C4-2B (cell line): ENCODE data around the gene GPR143.
"Not testable (repeated sequence)": the region's sequence is repeated elsewhere in the genome, so short reads cannot be mapped to it uniquely, and the experiment has no call there.

Experiments
- H3K27ac ChIP-seq: fragments of 450-650 bp; 2 replicates; pipeline ENCODE4 v1.5.1; 2017
- ZFX ChIP-seq: fragments of 450-650 bp; IDR thresholded peaks from 2 replicates; pipeline ENCODE4 v1.6.1; 2017
- TF ChIP-seq, protein P1 (sequence below): fragments of 450-650 bp; conservative IDR thresholded peaks from 2 replicates; pipeline ENCODE4 v1.5.1; 2017; ENCODE audit warnings: mild to moderate bottlenecking

GPR143 gene

DNA sequence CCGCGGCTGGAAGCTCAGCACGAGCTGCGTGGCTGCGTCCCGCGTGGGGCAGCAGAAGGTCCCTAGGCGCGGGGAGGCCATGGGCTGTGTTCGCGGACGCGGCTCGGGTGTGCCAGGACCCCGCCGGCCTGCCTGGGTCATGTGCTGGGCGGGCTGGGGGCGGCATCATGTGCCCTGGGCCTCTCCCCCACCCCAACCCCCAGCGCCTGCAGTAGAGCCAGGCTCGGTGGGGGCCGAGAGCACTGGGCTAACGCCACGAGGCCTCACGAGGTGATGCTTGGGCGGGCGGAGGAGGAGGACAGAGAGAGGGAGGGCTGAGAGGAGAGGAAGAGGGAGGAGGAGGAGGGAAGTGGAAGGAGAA lies at the start of gene GPR143:
Gene GPR143 (minus strand): TSS at position 111 of the 361 bp plus-strand sequence. CDS start 30 bp downstream, at position 81.
- H3K27ac ChIP-seq: no peak within 1 kb of the TSS
- TF ChIP-seq, protein P1, sequence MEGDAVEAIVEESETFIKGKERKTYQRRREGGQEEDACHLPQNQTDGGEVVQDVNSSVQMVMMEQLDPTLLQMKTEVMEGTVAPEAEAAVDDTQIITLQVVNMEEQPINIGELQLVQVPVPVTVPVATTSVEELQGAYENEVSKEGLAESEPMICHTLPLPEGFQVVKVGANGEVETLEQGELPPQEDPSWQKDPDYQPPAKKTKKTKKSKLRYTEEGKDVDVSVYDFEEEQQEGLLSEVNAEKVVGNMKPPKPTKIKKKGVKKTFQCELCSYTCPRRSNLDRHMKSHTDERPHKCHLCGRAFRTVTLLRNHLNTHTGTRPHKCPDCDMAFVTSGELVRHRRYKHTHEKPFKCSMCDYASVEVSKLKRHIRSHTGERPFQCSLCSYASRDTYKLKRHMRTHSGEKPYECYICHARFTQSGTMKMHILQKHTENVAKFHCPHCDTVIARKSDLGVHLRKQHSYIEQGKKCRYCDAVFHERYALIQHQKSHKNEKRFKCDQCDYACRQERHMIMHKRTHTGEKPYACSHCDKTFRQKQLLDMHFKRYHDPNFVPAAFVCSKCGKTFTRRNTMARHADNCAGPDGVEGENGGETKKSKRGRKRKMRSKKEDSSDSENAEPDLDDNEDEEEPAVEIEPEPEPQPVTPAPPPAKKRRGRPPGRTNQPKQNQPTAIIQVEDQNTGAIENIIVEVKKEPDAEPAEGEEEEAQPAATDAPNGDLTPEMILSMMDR: no peak
- no peak for TF ChIP-seq ZFX

DNA sequence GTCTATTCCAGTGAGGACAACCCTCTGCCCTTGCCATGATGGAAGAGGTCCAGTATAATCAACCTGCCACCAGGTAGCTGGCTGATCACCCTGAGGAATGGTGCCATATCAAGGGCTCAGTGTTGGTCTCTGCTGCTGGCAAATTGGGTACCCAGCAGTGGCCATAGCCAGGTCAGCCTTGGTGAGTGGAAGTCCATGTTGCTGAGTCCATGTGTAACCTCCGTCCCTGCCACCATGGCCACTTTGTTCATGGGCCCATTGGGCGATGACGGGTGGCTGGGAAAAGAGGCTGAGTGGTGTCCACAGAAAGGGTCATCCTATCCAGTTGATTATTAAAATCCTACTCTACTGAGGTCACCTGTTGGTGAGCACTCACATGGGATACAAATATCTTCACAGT lies 45.4 kb upstream of the GPR143 start:
- H3K27ac ChIP-seq: not testable (repeated sequence)

DNA sequence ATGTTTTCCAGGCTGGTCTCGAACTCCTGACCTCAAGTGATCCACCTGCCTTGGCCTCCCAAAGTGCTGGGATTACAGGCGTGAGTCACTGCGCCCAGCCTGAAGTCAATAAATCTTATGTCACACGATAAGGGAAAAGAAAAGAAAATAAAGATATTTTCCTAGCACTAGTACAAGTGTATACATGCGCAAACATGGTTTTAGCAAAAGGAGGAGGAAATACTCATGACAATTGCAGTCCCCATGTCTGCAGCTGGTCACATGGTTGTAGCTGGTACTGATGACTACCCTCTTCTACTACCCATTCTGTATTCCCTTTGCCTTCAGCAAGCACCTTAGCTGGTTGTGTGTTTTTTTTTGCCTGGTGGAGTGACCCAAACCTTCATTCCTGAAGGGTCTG lies 44.2 kb upstream of the GPR143 start:
- H3K27ac ChIP-seq: not testable (repeated sequence)

DNA sequence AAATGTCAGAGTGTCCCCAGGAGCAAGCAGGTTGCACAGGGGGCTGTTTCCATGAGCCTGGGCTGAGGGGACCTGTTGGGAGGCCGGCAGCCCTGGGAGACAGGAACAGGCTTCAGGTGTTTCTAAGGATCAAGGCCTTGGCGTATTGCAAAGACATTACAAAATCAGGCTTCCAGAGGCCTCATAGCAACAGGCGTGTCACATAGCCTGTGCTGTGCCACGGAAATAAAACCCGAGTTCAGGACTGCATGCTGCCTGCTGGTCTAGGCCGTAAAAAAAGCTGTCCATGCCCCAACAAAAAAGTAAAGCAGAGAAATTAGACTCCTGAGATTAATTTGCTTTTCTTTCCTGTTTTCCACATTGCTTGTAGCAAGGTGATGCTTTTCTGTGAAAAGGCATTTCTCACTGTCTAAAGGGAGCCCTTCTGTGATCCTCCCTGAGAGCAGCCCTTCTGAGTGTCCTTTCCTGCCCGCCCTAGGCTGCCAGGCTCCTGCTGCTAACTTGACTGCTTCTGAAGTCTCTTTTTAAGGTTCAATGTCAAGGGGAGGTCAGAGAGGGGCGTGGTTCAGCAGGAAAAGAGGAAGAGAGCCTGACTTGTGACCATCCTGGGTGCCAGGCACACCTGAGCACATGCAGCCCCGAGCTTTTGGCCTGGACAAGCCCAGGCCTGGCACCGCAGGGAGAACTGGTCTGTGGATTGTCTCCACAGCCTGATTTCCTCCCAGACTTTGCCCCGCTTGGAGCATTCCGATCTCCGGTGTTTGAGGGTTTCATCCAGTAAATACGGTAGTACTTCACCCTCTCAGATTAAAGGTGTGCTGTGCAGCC lies 41.9 kb upstream of the GPR143 start:
- peak overlapping the region; percentile 66 for H3K27ac ChIP-seq
- TF ChIP-seq, protein P1: no peak
- no peak for TF ChIP-seq ZFX

DNA sequence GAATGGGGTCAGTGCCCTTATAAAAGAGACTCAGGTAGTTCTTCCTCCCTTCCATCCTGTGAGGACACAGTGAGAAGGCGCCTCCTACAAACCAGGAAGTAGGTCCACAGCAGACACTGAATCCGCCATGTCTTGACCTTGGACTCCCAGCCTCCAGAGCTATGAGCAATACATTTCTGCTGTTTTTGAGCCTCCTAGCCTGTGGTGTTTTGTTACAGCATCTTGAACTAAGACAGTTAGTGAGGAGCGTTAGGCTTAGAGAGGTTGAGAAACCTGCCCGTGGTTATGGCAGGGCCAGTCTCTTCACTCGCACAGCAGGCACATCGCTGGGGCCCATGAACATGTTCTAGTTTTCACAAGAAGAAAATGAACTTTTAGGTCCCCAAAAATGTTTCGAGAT lies 40.3 kb upstream of the GPR143 start:
- no peak overlapping the region for H3K27ac ChIP-seq
- TF ChIP-seq ZFX: no peak
- TF ChIP-seq, protein P1: no peak

DNA sequence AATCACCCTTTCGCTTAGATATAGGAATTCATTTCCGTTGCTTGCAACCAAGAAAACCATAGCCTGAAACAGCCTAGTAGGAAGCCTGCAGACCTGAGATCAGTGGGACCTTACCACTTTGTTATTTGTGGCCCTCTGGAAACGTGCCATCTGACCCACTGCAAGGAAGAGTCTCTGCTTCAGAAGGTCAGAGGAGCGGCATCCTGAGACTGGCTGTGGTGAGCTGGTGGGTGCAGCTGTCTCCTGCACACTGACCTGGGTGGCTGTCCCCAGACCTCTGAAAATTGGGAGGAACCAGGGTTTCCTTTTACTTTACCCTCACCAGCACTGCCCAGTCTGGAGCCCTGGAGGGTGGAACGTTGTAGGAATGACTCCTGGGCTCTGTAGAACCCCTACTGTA lies 38.8 kb upstream of the GPR143 start:
- no peak for TF ChIP-seq ZFX
- TF ChIP-seq, protein P1: no peak
- no peak overlapping the region for H3K27ac ChIP-seq

DNA sequence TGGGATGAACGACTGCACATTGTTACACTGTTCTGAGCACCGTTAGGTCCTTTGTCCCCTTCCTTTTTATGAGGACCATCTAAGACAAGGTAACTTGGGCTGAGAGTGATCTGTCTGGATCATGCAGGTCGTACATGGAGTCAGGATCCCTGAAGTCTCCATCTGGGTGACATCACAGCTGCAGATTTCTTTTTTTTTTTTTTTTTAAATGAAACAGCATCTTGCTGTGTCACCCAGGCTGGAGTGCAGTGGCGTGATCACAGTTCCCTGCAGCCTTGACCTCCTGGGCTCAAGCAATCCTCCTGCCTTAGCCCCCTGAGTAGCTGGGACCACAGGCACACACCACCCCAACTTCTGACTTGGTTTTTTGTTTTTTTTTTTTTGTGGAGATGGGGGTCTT lies 37.1 kb upstream of the GPR143 start:
- no peak overlapping the region for H3K27ac ChIP-seq
- TF ChIP-seq, protein P1: no peak
- TF ChIP-seq ZFX: no peak

DNA sequence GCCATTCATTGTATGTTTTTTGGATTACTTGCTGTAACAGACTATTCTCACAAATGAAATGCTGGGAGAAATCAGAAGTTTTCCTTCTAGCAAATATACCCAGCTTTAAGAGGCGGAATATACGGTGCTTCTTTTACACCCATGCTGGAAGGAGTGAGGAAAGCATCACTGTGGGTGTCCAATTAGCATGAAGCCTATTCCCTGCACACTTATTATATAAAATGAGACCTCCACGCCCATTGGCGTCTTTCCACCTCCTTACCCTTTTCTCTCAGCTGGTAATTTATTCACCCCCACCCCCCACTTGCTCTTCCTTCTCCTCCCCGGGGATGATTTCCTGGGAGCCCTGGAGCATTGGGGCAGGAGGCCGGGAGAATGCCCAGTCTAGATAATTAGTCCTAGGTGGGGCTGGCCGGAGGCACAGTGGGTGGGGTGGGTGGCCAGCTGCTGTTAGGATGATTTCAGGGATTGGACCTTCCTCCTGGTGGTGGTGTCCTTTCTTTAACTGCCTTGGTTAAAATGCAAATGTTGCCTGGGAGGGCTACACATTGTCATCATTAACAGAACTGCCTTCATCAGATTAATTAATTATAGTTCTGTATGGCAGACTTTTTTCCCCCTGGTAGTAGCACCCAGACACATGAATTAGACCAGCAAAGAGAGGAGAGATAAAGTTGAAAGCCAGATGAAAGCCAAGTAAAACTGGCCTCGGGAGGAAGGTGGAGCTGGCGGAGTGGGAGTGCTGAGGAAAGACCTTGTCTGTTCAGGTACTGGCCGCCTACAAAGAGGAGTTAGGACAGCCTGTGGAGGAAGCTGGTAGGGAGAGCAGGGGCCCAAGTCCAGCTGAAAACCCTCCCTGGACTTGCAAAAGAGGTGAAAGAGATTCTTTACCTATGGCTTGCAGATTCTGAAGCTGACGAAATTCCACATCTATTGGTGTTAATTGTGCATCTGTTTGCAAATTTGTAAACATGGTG lies 32.0 kb upstream of the GPR143 start:
- no peak for TF ChIP-seq ZFX
- TF ChIP-seq, protein P1: no peak
- no peak overlapping the region for H3K27ac ChIP-seq
